HG03139 (cell line): ENCODE measurements around the gene VENTX.
"Not testable (repeated sequence)": the region's sequence is repeated elsewhere in the genome, so short reads cannot be mapped to it uniquely, and the experiment has no call there.

ENCODE experiments used
- ATAC-seq: cut with Tn5 transposase; IDR thresholded peaks from one replicate; pipeline ENCODE4 v1.9.1; 2021; ENCODE audit not compliant: unreplicated experiment

VENTX gene

GRCh38 chr10:133234796-133235195, 2.9 kb upstream of the VENTX start:
- ATAC-seq: not testable (repeated sequence)

DNA sequence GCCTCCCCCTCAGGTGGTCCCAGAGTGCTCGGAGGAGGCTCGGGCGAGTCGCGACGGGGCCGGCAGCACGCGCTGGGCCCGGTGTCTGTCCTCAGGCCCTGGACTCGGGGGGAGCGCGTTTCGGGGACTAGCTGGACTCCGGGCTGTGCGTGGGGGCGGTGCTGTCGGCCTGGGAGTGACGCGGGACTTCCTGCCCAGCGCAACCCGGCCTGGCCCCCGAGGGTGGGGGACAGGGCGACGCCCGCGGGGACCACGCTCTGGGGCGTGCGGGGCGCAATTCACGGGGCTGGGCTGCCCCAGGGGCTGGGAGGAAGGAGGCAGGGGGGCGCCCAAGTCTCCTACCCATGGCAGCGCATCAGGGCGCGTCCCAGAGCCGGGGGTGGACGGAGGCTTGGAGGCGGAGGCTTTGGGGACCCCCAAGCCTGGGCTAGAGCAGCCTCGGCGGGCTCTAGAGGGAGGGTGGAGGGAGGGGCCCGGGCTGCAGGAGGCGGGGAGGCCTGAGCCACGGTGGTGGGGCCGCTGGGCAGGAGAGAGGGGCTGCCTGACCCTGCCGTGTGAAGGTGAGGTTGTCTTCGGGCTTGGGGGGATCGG, 2.3 kb upstream of the VENTX start:
- no peak for ATAC-seq

- ATAC-seq: no peak
Observed at GRCh38 chr10:133235932-133236331, 1.7 kb upstream of the VENTX start.

- no peak for ATAC-seq
Observed at GRCh38 chr10:133236401-133237240, 1.0 kb upstream of the VENTX start.

DNA sequence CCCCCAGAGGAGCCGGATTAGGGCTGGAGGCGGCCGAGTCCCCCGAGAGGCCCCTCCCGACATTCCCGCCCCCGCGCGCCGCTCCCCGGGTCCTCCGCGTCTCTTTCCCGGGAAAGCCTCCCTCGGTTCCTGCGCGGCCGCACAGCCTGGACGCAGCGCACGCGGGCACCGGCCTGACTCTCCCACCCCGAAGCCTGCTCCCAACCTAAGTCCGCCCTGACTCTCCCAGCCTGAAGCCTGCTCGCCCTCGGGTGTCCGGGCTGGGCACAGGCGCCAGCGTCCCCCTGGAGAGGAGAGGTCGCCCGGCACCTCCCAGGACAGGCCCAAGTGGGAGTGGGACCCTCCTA, 441 bp upstream of the VENTX start:
- no peak for ATAC-seq

GRCh38 chr10:133238466-133238804, 780 bp downstream of the VENTX start:
- ATAC-seq: no peak

GRCh38 chr10:133239990-133240389, 2.3 kb downstream of the VENTX start:
- ATAC-seq: no peak

- no peak for ATAC-seq
Observed at GRCh38 chr10:133241501-133242205, 4.0 kb downstream of the VENTX start.

DNA sequence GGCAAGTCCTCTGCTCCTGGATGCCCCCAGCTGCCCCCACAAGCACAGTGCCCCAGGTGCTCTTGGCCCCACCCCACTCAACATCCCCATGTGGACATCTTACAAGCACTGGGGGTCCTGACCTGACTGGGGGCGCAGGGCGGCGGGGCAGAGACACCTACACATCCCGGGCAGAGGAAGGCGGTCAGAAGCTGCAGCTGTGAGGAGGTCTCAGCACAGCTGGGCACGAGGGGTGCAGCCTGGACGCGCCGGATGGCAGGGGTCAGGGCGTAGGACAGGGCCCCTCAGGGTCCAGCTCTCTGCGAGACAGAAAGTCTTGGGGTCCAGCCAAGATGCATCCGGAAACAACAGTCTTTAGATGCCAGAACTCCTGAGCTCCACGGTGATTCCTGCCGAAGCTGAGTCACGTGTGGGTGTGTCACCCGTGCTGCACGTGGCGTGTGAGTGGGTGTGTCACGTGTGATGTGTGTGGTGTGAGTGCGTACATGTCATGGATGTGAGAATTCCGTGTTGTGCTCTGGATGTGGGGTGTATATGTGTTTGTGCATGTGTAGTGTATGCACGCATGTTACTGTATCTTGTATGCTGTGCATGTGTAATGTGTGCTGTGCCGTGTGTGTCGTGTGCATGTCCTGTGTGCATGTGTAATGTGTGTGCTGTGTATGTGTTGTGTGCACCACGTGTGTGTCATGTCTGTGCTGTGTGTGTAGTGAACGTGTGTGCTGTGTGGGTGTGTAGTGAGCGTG, 5.1 kb downstream of the VENTX start:
- ATAC-seq: no peak

DNA sequence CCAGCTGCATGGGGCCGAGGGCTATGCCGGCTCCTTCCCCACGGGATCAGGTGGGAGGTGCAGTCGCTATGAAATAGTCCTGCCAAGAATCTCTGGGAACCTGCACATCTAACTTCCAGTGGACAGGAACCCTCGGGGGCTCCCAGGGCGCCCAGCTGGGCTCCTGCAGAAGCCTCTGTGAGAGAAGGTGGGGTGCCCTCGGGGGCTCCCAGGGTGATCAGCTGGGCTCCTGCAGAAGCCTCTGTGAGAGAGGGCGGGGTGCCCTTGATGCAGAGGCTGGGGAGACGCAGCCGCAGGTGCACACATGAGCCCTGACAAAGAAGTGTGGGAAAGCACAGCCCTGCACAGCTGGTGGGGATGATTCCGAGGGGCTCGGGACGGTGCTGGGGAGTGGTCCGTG, 5.9 kb downstream of the VENTX start:
- no peak for ATAC-seq

DNA sequence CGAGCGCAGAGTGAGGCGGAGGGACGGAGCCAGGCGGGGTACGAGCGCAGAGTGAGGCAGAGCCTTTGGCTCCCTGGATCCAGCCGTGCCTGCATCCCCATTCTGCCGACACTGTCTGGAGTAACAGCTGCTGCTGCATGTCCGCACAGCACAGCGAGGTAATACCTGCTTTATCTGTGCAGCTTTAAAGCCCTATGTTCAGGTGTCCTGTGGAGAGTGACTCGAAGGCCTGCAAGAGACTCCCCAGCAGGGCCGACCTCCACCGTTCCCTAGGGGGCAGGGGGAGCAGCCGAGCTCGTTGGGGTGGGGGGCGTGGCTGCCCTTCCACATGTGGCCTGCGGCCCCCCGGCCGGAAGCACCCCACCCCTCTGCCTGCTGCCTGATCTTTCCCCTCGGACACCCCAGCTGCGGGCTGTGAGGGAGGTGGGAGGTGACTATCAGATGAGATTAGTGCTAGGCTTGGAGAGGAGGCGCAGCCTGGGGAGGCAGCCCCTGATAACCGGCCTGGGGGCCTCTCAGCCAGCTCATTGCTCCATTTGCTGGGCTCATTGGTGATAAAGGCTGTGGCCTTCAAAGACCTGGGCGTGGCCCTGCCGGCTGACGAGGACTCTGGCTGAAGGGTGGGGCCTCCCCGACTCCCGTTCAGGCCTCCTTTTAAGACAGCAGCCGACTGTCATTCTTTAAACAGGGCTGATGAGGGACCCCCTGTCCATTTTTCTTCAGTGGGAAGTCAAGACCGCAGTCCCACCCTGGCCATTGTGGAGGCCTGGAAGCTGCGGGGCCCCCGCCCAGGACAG, 8.0 kb downstream of the VENTX start:
- no peak for ATAC-seq

- ATAC-seq: no peak
Observed at GRCh38 chr10:133246236-133246626, 8.6 kb downstream of the VENTX start.

GRCh38 chr10:133247681-133248333, 10.2 kb downstream of the VENTX start:
- ATAC-seq: no peak

DNA sequence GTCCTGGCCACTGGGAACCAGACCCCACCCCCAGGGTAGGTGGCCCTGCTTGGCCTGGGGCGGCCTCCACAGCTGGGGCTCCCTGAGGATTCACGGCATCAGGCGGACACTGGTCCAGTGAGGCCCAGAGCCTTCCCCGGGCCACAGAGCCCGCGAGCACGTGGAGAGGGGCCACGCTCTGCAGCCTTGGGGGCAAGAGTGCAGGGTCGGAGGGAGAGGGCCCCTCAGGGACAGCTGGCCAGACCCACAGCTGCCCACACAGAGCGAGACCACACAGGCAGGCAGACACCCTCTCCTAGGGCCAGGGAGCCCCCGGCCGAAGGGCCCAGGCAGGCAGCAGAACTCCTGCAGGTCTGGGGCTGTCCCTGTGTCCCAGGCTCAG, 10.7 kb downstream of the VENTX start:
- no peak for ATAC-seq

DNA sequence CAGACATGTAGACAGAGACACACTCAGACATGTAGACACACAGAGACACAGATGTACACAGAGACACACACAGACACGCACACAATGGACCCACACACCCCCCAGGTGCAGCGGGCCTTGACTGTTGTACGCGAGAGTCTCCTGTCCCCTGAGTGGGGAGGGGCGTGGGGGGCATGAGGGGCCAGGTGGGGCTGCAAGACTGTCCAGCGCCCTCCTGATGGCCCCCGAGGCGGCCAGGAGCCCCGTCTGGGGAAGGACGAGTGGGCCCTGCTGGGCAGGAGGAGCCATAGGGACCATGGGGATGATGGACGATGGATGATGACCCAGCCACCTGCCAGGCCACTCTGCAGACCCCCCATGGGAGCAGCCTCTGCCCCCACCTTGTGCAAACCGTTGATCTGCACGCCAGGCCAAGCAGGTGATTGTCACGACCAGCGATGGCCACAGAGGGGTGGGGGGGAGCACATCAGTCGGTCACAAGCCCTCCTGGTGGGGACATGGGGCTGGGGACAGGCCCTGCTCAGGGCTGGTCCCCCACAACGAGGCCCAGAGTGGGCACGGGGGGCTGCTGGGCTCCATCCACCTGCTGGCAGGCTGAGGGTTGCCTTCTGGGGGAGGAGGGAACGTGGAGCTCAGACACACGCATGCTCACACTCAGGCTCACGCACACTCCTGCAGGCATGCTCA, 11.6 kb downstream of the VENTX start:
- no peak for ATAC-seq

- ATAC-seq: no peak
Observed at GRCh38 chr10:133249975-133250754, 12.5 kb downstream of the VENTX start.

- ATAC-seq: no peak
Observed at GRCh38 chr10:133251388-133252222, 13.9 kb downstream of the VENTX start.

DNA sequence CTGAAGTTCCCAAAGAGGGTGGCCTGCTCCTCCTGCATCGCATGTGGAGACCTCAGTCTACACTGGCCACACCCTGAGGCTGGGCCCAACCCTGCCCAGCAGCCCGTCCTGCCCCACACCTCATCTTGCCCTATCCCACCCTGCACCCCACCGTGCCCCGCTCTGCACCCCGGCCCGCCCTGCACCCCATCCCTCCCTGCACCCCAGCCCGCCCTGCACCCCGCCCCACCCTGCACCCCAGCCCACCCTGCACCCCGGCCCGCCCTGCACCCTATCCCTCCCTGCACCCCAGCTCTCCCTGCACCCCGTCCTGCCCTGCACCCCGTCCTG, 14.5 kb downstream of the VENTX start:
- no peak for ATAC-seq
